OCI-LY7 (cell line): ENCODE measurements around the gene SOX9. TPM values are rescaled to one million over a fixed set of nuclear protein-coding genes. Genes with fewer than 3 reads are reported as not detected.

Source experiments
- BruUV-seq: library from RNA; stranded (reverse); fragments of 400-500 nt; replicated peaks from 2 replicates; lab custom pipeline; 2021; lab: Mats Ljungman, UMichigan
- CTCF ChIA-PET: fragments of 300-600 bp; sonication (Branson Sonifier 250); formaldehyde crosslinking; loops from one replicate; lab custom pipeline; 2022; ENCODE audit warnings: antibody characterized with exemption; ENCODE audit not compliant: unreplicated experiment; lab: Charles Lee
- POLR2A ChIA-PET: fragments of 300-600 bp; sonication (Branson Sonifier 250); formaldehyde crosslinking; loops from one replicate; lab custom pipeline; 2022; ENCODE audit warnings: antibody characterized with exemption; lab: Charles Lee
- DNase-seq: peaks from one replicate; pipeline ENCODE4 v3.0.0-alpha.2; 2015; ENCODE audit warnings: low spot score
- H2AFZ ChIP-seq: fragments of 200-600 bp; sonication (generic), shearing (Covaris generic); 2 replicates; pipeline ENCODE4 v1.6.1; 2014; ENCODE audit warnings: mild to moderate bottlenecking, antibody characterized with exemption, low read length, moderate library complexity
- H3K27ac ChIP-seq: fragments of 200-600 bp; sonication (generic); 2 replicates; pipeline ENCODE4 v1.5.1; 2014; ENCODE audit warnings: mixed run types, low read depth, mild to moderate bottlenecking, moderate library complexity, low read length, inconsistent platforms; ENCODE audit not compliant: poor library complexity, severe bottlenecking
- H3K36me3 ChIP-seq: fragments of 200-600 bp; sonication (generic); 2 replicates; pipeline ENCODE4 v1.6.1; 2014; ENCODE audit warnings: mild to moderate bottlenecking, antibody characterized with exemption, low read length, moderate library complexity, mixed read lengths; ENCODE audit not compliant: insufficient read depth
- H3K4me1 ChIP-seq: fragments of 200-600 bp; sonication (generic); 2 replicates; pipeline ENCODE4 v1.5.1; 2014; ENCODE audit warnings: mild to moderate bottlenecking, low read length; ENCODE audit not compliant: insufficient read depth, poor library complexity, severe bottlenecking
- H3K4me2 ChIP-seq: fragments of 200-600 bp; sonication (generic); 2 replicates; pipeline ENCODE4 v1.6.1; 2014; ENCODE audit warnings: mild to moderate bottlenecking, low read length
- H3K4me3 ChIP-seq: fragments of 200-600 bp; sonication (generic); 2 replicates; pipeline ENCODE4 v1.5.1; 2014; ENCODE audit warnings: mild to moderate bottlenecking, low read depth, low read length; ENCODE audit not compliant: poor library complexity, severe bottlenecking
- H3K79me2 ChIP-seq: fragments of 200-600 bp; sonication (generic); 2 replicates; pipeline ENCODE4 v1.6.1; 2016; ENCODE audit warnings: low read depth, mild to moderate bottlenecking, low read length, moderate library complexity, mixed read lengths; ENCODE audit not compliant: insufficient read depth
- H3K9me2 ChIP-seq: fragments of 200-600 bp; sonication (generic); 2 replicates; pipeline ENCODE4 v1.6.1; 2016; ENCODE audit warnings: mild to moderate bottlenecking, low read length, mixed read lengths; ENCODE audit not compliant: insufficient read depth
- H3K9me3 ChIP-seq: fragments of 200-600 bp; sonication (generic); 2 replicates; pipeline ENCODE4 v1.6.1; 2014; ENCODE audit warnings: mild to moderate bottlenecking, mixed run types, low read length, mixed read lengths
- H4K20me1 ChIP-seq: fragments of 200-600 bp; sonication (generic); 2 replicates; pipeline ENCODE4 v1.6.1; 2014; ENCODE audit warnings: mild to moderate bottlenecking, antibody characterized with exemption, low read length, moderate library complexity, mixed read lengths; ENCODE audit not compliant: insufficient read depth
- EZH2phosphoT487 ChIP-seq: fragments of 200-600 bp; sonication (generic); IDR thresholded peaks from 2 replicates; pipeline ENCODE4 v1.6.1; 2018; ENCODE audit warnings: low read depth, borderline replicate concordance, mild to moderate bottlenecking, mixed run types, antibody characterized with exemption, low read length, moderate library complexity, mixed read lengths
- intact Hi-C: fragments of 100-400 bp; cut with micrococcal nuclease; formaldehyde crosslinking; loops from one replicate; pipeline ENCODE4 v1.10.0; 2022; ENCODE audit not compliant: unreplicated experiment
- total RNA-seq, 2 experiments: library from RNA; depleted of rRNA in 1 of 2; stranded (reverse); fragments of >200 nt in 1 of 2; shearing (Covaris generic) in 1 of 2; gene quantifications; 2 replicates each; pipeline ENCODE4 v1.2.3, GENCODE V29; 2014 to 2022
- TF ChIP-seq, protein P1 (sequence below): fragments of 200-600 bp; sonication (generic); conservative IDR thresholded peaks from 2 replicates; pipeline ENCODE4 v1.5.1; 2014; ENCODE audit warnings: mild to moderate bottlenecking, antibody characterized with exemption, low read length, moderate library complexity, mixed read lengths

Gene SOX9
- total RNA-seq, 2 experiments from 2014 or later: not detected

DNA sequence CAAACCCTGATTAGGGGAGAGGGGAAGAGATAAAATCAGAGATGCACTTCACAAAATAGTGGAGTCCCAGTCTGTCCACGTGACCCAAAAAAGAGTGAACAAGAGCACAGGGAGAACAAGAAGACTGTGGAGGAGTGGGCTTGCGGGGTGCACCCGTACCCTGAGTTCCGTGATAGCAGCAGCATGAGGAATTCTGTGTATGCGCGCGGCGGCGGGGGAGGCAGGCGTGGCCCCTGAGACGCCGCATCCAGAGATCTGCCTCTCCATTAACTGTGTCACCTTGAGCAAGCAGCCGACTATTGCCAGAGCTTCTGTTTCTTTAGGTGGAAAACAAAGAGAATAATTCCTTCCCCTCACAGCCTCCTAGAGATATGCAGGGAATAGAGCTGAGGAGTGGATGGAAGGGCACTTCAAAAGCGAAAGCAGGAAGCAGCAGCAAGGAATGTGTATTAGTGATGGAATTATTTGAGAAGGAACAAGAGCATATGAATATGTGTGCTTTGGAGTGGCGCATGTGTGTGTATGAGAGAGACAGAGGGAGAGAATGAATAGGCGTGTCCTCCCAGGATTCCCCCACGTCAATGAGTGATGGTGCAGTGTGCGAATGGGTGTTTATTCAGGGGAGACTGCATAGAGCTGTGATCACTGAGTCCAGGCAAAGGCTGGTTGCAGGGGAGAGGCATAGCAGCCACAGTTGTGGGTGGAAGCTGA is 10.4 kb upstream of the SOX9 start:
- POLR2A ChIA-PET: interaction anchor here (0.7 kb wide), 1 partner anchor 573 kb away, joined by 3 read pairs; no protein-coding TSS in a partner anchor
- CTCF ChIA-PET: no interaction called here
- Histone ChIP-seq H3K4me3 (no peak overlapping the region), H3K9me2 (no peaks in the 10 kb centered on the region), H2AFZ (no peak overlapping the region), H3K9me3 (no peaks in the 10 kb centered on the region), H4K20me1 (no peaks in the 10 kb centered on the region), H3K27ac (no peak overlapping the region), H3K79me2 (no peaks in the 10 kb centered on the region), H3K4me2 (no peak overlapping the region), H3K4me1 (no peaks in the 10 kb centered on the region), H3K36me3 (no peaks in the 10 kb centered on the region)
- TF ChIP-seq EZH2phosphoT487: no peak
- TF ChIP-seq, protein P1, sequence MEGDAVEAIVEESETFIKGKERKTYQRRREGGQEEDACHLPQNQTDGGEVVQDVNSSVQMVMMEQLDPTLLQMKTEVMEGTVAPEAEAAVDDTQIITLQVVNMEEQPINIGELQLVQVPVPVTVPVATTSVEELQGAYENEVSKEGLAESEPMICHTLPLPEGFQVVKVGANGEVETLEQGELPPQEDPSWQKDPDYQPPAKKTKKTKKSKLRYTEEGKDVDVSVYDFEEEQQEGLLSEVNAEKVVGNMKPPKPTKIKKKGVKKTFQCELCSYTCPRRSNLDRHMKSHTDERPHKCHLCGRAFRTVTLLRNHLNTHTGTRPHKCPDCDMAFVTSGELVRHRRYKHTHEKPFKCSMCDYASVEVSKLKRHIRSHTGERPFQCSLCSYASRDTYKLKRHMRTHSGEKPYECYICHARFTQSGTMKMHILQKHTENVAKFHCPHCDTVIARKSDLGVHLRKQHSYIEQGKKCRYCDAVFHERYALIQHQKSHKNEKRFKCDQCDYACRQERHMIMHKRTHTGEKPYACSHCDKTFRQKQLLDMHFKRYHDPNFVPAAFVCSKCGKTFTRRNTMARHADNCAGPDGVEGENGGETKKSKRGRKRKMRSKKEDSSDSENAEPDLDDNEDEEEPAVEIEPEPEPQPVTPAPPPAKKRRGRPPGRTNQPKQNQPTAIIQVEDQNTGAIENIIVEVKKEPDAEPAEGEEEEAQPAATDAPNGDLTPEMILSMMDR: no peak
- DNase-seq: no peak
- BruUV-seq: no TSS peak
- intact Hi-C loops: loop anchor here (5.0 to 10.0 kb wide), 2 partner anchors 153 to 434 kb away; no protein-coding TSS in a partner anchor

DNA sequence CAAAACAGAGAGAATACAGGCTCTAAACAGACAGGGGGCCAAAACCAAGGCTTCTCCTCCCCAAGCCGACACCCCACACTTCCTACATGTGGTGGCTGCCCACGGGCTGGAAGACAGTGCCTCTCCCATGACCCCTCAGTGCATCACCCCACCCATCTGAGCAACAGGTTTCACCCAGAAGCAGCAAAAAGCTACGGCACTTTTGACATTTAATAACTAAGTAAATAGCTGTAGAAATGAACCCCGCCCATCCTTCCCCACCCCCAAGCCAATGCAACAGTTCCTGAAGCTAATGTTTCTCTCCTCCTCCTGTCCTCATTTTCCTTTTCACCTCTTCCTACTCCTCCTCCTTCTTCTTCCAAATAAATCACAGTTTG is 9.9 kb upstream of the SOX9 start:
- Histone ChIP-seq H3K9me2 (no peaks in the 10 kb centered on the region), H3K79me2 (no peaks in the 10 kb centered on the region), H3K4me2 (no peak overlapping the region), H3K9me3 (no peaks in the 10 kb centered on the region), H3K27ac (no peak overlapping the region), H3K4me1 (no peaks in the 10 kb centered on the region), H2AFZ (no peak overlapping the region), H4K20me1 (no peaks in the 10 kb centered on the region), H3K4me3 (no peak overlapping the region), H3K36me3 (no peaks in the 10 kb centered on the region)
- CTCF ChIA-PET: interaction anchor here (0.6 kb wide), 1 partner anchor 165 kb away, joined by 11 read pairs; no protein-coding TSS in a partner anchor
- no TSS peak for BruUV-seq
- DNase-seq: no peak
- TF ChIP-seq EZH2phosphoT487: no peak
- TF ChIP-seq, protein P1: no peak
- POLR2A ChIA-PET: interaction anchor here (0.6 to 0.7 kb wide), 2 partner anchors 574 to 728 kb away, joined by 3 read pairs; no protein-coding TSS in a partner anchor
- intact Hi-C loops: loop anchor here (5.0 to 10.0 kb wide), 2 partner anchors 154 to 434 kb away; no protein-coding TSS in a partner anchor
